SK-N-MC (cell line): ENCODE measurements around the gene FOXO1.

Experiments
- EZH2 ChIP-seq: fragments of 200-600 bp; sonication (generic); IDR thresholded peaks from one replicate; pipeline ENCODE4 v1.6.1; 2017; ENCODE audit warnings: antibody characterized with exemption
- FOXP2 ChIP-seq: optimal IDR thresholded peaks from 2 replicates; pipeline ENCODE3; 2011; ENCODE audit warnings: mild to moderate bottlenecking, moderate library complexity; ENCODE audit not compliant: insufficient read depth; ENCODE audit errors: extremely low read length, control extremely low read depth
- POLR2AphosphoS5 ChIP-seq: IDR thresholded peaks from 2 replicates; pipeline ENCODE4 v1.6.1; 2012; ENCODE audit warnings: mild to moderate bottlenecking, low read depth, low read length, borderline replicate concordance

GRCh38 chr13:40563350-40564125 is 102.9 kb downstream of the FOXO1 start:
- no peak for TF ChIP-seq EZH2
- no peak for TF ChIP-seq POLR2AphosphoS5
- no peak for TF ChIP-seq FOXP2
